NCI-H2227 (cell line): Measurements from ENCODE around the gene ZNF230.

ENCODE experiments used
- DNase-seq: peaks from one replicate; lab custom pipeline; 2025; ENCODE audit not compliant: unreplicated experiment; lab: John Stamatoyannopoulos, UW

The ZNF230 gene

DNA sequence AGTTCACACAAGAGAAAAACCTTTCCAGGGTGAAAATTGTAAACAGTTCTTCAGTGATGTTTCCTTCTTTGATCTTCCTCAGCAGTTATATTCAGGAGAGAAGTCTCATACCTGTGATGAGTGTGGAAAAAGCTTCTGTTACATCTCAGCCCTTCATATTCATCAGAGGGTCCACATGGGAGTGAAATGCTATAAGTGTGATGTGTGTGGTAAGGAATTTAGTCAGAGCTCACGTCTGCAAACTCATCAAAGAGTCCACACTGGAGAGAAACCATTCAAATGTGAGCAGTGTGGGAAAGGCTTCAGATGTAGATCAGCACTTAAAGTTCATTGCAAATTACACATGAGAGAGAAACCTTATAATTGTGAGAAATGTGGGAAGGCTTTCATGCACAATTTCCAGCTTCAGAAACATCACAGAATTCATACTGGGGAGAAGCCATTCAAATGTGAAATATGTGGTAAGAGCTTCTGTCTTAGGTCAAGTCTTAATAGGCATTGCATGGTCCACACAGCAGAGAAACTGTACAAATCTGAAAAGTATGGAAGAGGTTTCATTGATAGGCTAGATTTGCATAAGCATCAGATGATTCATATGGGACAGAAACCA, 29.3 kb downstream of the ZNF230 start:
- no peak for DNase-seq

- no peak for DNase-seq
Observed at GRCh38 chr19:44042147-44042546, 39.4 kb downstream of the ZNF230 start.

DNA sequence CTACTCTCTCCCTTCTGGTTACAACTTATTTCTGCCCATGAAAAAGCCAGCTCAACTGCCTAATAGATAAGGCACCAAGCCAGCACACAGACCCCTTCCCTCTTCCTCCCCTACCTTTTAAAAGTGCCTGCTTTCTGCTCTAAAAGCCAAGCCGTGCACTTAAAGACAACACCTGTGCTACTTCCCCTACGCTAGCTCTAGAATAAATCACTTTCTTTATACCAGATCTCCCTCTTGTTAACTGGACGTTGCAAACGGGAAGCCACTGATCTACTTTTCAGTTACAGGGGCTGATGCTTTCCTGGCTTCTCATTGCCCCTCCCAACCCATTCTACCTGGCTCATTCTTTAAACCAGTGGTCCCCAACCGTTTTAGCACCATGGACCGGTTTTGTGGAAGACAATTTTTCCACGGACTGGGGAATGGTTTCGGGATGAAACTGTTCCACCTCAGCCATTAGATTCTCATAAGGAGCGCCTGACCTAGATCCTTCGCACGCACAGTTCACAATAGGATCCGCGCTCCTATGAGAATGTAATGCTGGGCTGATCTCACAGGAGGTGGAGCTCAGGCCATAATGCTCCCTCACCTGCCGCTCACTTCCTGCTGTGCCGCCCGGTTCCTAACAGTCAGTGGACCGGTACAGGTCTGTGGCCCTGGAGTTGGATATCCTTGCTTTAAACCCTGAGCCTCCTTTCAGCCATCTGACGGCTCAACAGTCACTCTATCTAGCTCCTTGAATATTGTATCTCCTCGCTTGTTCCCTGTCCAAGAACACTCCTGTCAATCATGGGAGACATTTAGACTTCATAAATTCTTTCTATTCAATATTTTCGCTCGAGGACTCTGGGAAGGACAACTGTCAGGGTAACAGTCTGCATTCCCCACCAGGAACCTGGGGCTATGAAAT, 48.2 kb downstream of the ZNF230 start:
- peak; percentile 44 for DNase-seq

DNA sequence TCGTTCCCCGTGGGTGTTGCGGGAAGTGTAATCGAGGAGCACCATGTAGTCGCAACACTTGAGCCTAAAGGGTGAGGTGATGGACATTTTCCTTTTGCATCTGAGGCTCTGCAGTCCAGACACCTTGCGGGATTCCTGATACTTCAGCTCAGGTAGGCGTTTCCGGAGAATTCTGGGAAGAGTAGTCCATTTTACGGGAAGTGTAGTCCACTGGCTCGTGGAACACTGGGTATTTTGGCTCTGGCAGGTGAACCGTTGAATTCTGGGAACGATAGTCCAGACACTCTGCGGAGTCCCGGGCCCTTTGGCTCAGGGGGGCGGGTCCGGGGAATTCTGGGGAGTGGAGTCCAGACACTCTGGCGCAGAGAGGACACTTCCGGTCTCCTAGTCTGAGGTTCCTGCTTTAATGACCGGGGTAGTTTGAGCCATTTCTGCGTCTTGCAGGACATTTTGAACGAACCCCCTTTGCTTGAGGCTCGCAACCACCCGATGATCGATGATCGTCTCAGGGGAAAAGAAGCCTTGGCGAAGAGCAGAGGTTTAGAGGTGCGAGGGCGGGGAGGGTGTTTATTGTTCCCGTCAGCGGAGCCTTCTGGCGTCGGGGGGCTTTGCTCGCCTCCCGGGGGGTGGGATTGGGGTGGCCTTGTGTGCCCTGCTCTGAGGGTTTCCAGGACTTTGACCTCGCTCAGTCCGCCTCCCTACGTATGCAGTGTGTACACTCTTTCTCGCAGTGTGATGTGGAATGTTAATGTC, 49.1 kb downstream of the ZNF230 start, which contains the start of gene ZNF223:
TSS of gene ZNF223 (plus strand) at position 387 of the 753 bp plus-strand sequence. CDS start 3,141 bp downstream, outside the sequence.
- DNase-seq, result peak; percentile 93

DNA sequence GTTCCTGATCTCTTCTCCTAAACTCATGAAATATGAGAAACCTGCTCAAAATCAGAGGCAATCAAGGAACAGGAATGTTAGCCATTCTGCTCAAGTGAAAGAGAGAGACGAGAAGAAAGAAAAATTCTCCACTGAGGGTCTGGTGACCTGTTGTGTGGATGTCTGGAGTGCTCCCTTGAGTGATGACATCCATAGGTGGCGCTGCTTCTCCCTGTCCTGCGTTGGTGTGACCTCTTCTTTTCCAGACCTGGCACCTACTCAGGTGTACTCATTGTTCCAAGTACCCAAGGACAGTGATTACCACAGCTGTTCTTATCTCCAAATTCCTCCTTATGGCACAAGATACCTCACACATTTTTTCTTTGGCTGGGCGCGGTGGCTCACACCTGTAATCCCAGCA, 53.1 kb downstream of the ZNF230 start:
- no peak for DNase-seq

- DNase-seq, result no peak
Observed at GRCh38 chr19:44059229-44059628, 56.5 kb downstream of the ZNF230 start.

- no peak for DNase-seq
Observed at GRCh38 chr19:44061038-44061437, 58.3 kb downstream of the ZNF230 start.
